ENCODE data around the gene LRIG2. TPM values are rescaled to one million over a fixed set of nuclear protein-coding genes. Genes with fewer than 3 reads are reported as not detected.
"Not testable (repeated sequence)": the region's sequence is repeated elsewhere in the genome, so short reads cannot be mapped to it uniquely, and the experiment has no call there.

The LRIG2 gene
- total and polyA plus RNA-seq, 9 of the 15 experiments (the other 6 are each of a cell fraction or from before 2014, with no cell fraction given), result 1.8 to 28.1 (median 11.5) TPM

DNA sequence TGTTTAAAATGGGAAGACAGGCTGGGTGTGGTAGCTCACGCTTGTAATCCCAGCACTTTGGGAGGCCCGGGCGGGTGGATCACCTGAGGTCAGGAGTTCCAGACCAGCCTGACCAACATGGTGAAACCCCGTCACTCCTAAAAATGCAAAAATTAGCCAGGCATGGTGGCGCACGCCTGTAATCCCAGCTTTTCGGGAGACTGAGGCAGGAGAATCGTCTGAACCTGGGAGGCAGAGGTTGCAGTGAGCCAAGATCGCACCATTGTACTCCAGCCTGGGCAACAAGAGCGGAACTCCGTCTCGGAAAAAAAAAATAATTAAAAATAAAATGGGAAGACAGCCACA is 29.9 kb upstream of the LRIG2 start:
- H3K9me3 ChIP-seq (replicated peaks; ENCODE audit: control insufficient read depth, insufficient read depth, low read depth, low read length); H3K4me3 ChIP-seq; BruUV-seq (replicated peaks); H3K9me1 ChIP-seq (ENCODE audit: control insufficient read depth, insufficient read depth, low read length); H3K79me2 ChIP-seq (ENCODE audit: control insufficient read depth, insufficient read depth, low read length); H3K27me3 ChIP-seq (ENCODE audit: control insufficient read depth in 2 of 2, insufficient read depth in 2 of 2, low read length in 2 of 2); ATAC-seq; FAIRE-seq; DNase-seq (ENCODE audit: extremely low read depth in 1 of 4, low spot score in 3 of 4); H4K20me1 ChIP-seq (replicated peaks; ENCODE audit: control insufficient read depth, insufficient read depth, low read length); H3K36me3 ChIP-seq (ENCODE audit: control insufficient read depth, insufficient read depth, low read length): not testable (repeated sequence)
- peak overlapping the region; percentile 72 for H3K27ac ChIP-seq (ENCODE audit: extremely low read depth, low read depth, low read length)
- H3K4me2 ChIP-seq (ENCODE audit: insufficient read depth, low read length), result peak overlapping the region; percentile 70
- peaks cover 18 to 49% of the 10 kb centered on the region in 2 experiments for H3K4me1 ChIP-seq (replicated peaks in 1 of 2; ENCODE audit: control insufficient read depth in 2 of 2, insufficient read depth in 2 of 2, low read length in 2 of 2)
- 56% methylated on average over 12 of the region's 12 CpGs for WGBS (ENCODE audit: insufficient coverage, low coverage, missing lambda C conversion rate)
- in situ Hi-C loops (cut with MboI) (loop anchor here (5.0 kb wide), 4 partner anchors 86 to 326 kb away; partner anchors contain the start of genes PPM1J and SLC16A1), intact Hi-C loops (cut with micrococcal nuclease) (loop anchor here (2.0 to 5.0 kb wide), 2 partner anchors 30 to 651 kb away; partner anchors contain the start of gene LRIG2)
- ChIA-PET POLR2A (interaction anchor here (0.9 to 3.0 kb wide), 6 partner anchors 14 to 165 kb away, joined by 3 to 14 read pairs (median 6); partner anchors contain the start of gene LRIG2), CTCF (ENCODE audit: low intra/inter-chr PET ratio) (interaction anchor here (0.6 to 3.1 kb wide), 3 partner anchors 10 to 327 kb away, joined by 5 to 70 read pairs (median 7); no protein-coding TSS in a partner anchor)
- peak overlapping the region; percentile 95 for H2AFZ ChIP-seq (ENCODE audit: low read depth, low read length)
- peak overlapping the region; percentile 45 to 82; a peak in 3 of 4 replicates for H3K9ac ChIP-seq (ENCODE audit: insufficient read depth in 1 of 2, low read depth in 2 of 2, low read length in 2 of 2)
- peak; percentile 11 for TF ChIP-seq CCNT2 (IDR thresholded peaks at IDR 0.05; ENCODE audit: borderline replicate concordance, extremely low read depth, insufficient read length, low read depth, low read length)
- TF ChIP-seq, protein P1, sequence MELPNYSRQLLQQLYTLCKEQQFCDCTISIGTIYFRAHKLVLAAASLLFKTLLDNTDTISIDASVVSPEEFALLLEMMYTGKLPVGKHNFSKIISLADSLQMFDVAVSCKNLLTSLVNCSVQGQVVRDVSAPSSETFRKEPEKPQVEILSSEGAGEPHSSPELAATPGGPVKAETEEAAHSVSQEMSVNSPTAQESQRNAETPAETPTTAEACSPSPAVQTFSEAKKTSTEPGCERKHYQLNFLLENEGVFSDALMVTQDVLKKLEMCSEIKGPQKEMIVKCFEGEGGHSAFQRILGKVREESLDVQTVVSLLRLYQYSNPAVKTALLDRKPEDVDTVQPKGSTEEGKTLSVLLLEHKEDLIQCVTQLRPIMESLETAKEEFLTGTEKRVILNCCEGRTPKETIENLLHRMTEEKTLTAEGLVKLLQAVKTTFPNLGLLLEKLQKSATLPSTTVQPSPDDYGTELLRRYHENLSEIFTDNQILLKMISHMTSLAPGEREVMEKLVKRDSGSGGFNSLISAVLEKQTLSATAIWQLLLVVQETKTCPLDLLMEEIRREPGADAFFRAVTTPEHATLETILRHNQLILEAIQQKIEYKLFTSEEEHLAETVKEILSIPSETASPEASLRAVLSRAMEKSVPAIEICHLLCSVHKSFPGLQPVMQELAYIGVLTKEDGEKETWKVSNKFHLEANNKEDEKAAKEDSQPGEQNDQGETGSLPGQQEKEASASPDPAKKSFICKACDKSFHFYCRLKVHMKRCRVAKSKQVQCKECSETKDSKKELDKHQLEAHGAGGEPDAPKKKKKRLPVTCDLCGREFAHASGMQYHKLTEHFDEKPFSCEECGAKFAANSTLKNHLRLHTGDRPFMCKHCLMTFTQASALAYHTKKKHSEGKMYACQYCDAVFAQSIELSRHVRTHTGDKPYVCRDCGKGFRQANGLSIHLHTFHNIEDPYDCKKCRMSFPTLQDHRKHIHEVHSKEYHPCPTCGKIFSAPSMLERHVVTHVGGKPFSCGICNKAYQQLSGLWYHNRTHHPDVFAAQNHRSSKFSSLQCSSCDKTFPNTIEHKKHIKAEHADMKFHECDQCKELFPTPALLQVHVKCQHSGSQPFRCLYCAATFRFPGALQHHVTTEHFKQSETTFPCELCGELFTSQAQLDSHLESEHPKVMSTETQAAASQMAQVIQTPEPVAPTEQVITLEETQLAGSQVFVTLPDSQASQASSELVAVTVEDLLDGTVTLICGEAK (IDR thresholded peaks at IDR 0.05), result peak; percentile 31; the same call in 1 of the 2 replicates
- TF ChIP-seq, protein P1 (CRISPR knock-in tag; IDR thresholded peaks at IDR 0.05), result not testable (repeated sequence)
- TF ChIP-seq, protein P2, sequence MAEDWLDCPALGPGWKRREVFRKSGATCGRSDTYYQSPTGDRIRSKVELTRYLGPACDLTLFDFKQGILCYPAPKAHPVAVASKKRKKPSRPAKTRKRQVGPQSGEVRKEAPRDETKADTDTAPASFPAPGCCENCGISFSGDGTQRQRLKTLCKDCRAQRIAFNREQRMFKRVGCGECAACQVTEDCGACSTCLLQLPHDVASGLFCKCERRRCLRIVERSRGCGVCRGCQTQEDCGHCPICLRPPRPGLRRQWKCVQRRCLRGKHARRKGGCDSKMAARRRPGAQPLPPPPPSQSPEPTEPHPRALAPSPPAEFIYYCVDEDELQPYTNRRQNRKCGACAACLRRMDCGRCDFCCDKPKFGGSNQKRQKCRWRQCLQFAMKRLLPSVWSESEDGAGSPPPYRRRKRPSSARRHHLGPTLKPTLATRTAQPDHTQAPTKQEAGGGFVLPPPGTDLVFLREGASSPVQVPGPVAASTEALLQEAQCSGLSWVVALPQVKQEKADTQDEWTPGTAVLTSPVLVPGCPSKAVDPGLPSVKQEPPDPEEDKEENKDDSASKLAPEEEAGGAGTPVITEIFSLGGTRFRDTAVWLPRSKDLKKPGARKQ (CRISPR knock-in tag; IDR thresholded peaks at IDR 0.05), result peak; percentile 65; the same call in 1 of the 2 replicates
- TF ChIP-seq DPF2 (IDR thresholded peaks at IDR 0.05), result 0 out of 2 replicates have a peak, but pooled peaks have one; percentile 9
- TF ChIP-seq, protein P3, sequence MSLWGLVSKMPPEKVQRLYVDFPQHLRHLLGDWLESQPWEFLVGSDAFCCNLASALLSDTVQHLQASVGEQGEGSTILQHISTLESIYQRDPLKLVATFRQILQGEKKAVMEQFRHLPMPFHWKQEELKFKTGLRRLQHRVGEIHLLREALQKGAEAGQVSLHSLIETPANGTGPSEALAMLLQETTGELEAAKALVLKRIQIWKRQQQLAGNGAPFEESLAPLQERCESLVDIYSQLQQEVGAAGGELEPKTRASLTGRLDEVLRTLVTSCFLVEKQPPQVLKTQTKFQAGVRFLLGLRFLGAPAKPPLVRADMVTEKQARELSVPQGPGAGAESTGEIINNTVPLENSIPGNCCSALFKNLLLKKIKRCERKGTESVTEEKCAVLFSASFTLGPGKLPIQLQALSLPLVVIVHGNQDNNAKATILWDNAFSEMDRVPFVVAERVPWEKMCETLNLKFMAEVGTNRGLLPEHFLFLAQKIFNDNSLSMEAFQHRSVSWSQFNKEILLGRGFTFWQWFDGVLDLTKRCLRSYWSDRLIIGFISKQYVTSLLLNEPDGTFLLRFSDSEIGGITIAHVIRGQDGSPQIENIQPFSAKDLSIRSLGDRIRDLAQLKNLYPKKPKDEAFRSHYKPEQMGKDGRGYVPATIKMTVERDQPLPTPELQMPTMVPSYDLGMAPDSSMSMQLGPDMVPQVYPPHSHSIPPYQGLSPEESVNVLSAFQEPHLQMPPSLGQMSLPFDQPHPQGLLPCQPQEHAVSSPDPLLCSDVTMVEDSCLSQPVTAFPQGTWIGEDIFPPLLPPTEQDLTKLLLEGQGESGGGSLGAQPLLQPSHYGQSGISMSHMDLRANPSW (CRISPR knock-in tag; IDR thresholded peaks at IDR 0.05), result 0 out of 2 replicates have a peak, but pooled peaks have one; percentile 67
